HG03064 (cell line): ENCODE results near the gene SRC.

Experiments
- ATAC-seq: cut with Tn5 transposase; IDR thresholded peaks from one replicate; pipeline ENCODE4 v1.9.1; 2021; ENCODE audit warnings: low read depth; ENCODE audit not compliant: unreplicated experiment

The SRC gene

DNA sequence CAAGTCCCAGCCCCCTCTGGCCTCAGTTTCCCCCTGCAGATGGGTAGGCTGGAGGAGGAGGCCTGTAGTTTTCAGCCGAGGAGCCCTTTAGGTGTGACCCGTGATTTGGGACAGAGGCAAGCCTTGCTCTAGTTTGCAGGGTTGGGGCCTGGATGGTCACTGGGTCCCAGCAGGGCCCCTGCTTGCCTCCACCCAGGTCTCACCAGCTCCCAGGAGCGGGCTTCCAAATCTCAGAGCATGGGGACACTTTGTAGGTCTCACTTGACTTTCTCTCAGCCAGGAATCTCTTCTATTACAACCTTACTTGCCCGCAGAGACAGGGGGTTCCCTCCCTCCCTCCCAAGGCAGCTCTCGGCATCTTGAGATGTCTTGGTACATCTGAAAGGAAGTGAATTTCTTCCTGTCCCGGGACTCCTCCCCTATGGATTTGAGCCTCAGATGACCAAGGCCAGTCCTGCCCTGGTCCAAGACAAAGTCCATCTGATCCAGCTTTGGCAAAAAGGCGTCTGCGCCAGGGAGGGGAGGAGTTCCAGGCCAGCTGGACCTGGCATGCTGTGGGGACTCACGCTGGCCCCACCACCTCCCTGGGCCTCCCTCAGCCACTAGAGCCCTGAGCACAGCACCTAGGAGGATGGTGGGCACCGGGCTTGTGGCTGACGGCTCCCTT, 47.4 kb downstream of the SRC start:
- ATAC-seq, result no peak

DNA sequence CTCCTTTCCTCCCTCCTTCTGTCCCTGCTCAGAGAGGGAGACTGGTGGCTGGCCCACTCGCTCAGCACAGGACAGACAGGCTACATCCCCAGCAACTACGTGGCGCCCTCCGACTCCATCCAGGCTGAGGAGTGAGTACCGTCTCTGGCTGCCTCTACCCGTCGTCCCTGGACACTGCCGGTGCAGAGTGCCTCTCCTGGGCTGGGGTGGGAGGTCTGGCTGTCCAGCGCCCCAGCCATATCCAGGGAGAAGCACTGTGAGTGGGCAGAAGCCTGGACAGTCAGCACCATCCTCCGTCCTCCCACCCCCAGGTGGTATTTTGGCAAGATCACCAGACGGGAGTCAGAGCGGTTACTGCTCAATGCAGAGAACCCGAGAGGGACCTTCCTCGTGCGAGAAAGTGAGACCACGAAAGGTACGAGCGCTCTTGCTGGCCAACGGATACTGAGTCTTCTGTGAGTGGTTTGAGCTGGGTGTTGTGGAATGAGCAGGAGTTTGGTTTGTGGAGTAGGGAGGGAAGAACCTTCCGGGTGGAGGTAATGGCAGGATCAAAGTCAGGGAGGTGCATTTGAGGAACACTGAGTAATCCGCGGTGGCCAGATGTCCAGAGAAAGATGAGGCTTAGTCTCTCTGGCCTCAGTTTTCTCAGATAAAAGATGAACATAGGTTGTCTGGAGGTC, 48.1 kb downstream of the SRC start:
- ATAC-seq, result no peak

DNA sequence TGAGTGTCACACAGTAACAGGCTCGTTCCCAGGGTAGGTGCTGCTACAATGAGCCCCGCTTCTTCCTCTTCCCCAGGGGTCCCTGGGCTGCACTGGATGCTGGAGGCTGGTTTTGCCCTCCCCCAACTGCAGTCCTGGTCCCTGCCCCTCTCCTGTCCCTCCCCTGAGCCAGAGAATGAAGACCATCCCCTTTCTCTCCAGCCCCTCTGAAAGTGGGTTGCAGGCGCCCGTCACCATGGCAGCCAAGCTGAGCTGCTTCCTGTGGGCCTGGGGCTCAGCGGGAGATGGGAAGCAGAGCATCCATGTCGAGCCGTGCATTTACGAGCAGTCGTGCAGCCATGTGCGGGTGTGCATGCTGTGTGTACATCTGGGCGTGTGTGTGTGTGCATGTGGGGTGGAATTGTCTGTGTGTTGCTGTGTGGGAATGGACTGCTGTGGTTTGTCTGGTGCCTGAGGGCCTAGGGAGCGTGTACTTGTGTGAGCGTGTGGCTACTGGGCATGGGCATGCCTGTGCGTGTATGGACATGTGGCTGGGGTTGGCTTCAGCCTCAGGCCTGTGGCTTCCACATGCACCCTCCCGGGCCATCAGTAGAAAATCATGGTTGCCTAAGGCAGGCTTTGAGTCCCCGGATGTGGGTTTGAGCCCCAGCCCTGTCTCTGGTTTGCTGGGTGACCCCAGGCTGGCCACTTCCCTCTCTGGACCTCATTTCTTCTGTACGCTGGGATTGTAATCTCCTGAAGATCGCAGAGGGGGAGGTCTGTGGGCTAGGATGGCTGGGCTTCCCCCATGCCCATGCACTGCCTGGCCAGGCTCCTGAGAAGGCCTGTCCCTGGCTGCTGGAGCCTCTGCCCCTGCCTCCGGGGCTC, 48.8 kb downstream of the SRC start:
- no peak for ATAC-seq

DNA sequence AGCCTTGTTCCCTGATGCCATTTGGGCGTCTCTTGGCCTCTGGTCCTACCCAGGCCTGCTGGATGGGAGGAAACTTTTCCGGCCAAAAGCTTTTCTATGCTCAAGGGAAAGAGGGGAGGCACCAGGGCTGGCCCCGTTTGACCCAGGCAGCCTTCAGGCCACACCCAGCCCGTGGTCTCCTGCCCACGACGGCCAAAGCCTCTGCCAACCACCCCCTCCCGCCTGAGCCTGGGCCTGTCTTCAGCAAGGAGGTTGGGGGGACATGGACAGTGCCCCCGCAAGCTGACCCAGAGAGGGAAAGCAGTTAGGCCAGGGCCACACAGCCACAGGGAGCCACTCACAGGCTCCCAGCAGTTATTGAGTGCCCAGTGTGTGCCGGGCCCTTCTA, 49.5 kb downstream of the SRC start:
- ATAC-seq, result no peak

DNA sequence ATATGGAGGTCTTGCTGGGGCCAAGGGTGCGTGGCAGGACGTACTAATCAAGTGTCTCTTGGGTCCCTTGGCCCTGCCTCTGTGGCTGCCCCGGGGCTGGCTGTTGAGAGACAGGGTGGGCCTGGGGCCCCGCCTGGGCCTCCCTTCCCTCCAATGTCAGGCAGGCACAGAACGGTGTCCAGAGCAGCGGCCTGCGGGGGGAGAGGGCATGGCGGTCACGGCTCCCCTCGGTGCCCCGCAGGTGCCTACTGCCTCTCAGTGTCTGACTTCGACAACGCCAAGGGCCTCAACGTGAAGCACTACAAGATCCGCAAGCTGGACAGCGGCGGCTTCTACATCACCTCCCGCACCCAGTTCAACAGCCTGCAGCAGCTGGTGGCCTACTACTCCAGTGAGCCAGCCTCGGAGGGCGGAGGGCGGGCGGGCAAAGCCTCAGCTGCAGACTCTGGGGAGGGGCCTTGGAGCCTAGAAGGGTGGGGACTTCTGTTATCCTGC, 50.0 kb downstream of the SRC start:
- ATAC-seq, result no peak

DNA sequence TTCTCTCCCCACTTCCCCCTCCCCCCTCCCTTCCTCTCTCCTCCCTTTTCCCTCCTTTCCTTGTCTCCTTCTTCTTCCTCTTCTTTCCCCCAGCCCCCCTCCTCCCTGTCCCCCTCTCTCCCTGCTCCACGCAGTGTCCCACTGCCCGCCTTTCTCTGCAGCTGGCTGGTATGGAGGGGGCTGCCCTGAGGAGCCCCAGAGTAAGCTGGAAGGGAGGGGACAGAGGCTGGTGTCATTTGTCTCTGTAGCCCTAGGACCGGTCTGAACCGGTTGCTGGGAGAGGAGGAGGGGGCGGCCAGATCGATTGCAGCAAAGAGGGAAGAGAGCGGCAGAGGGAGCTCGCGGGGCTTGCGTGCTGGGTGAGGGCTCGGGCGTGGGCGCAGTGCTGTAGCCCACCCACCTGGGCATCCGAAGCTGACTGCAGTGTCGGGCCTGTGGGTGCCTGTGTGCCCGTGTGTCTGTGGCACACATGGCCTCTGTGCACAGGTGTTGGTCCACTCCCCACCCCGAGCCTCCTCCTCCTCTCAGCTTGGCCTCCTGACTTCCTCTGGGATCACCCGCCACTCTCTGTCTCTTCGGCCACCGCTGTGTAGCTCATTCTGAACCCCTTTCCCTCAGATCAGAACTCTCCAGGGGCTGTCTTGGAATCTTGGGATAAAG, 50.6 kb downstream of the SRC start:
- no peak for ATAC-seq

DNA sequence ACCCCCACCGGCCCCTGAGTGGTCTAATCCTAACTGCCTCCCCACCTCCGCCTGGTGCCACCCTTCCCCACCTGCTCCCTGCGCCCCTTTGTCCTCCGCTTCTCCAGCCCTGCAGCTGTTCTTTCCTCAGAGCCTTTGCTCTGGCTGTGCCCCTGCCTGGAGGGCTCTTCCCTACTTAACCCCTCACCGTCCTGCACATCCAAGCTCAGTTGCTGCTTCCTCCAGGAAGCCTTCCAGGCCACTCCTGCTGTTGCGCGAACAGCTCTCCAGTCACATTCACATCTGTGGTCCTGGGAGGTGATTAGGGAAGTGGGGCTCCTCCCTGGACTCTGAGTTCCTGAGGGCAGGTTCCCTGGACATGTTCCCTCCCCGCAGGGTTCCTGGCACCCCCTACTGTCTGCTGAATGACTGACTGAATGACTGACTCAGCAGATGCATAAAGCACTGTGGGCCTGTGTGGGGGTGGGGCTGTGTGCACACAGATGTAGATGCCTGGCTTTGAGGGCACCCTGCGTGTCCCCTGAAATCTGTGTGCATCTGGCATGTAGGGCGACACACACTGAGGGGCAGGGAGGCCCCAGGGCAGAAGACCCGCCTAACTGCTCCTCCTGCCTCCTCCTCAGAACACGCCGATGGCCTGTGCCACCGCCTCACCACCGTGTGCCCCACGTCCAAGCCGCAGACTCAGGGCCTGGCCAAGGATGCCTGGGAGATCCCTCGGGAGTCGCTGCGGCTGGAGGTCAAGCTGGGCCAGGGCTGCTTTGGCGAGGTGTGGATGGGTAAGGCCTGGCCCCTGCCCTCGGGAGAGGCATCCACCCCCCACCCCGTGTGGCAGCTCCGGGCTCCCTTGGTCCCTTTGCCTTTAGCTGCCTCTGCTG, 51.4 kb downstream of the SRC start:
- ATAC-seq, result no peak

DNA sequence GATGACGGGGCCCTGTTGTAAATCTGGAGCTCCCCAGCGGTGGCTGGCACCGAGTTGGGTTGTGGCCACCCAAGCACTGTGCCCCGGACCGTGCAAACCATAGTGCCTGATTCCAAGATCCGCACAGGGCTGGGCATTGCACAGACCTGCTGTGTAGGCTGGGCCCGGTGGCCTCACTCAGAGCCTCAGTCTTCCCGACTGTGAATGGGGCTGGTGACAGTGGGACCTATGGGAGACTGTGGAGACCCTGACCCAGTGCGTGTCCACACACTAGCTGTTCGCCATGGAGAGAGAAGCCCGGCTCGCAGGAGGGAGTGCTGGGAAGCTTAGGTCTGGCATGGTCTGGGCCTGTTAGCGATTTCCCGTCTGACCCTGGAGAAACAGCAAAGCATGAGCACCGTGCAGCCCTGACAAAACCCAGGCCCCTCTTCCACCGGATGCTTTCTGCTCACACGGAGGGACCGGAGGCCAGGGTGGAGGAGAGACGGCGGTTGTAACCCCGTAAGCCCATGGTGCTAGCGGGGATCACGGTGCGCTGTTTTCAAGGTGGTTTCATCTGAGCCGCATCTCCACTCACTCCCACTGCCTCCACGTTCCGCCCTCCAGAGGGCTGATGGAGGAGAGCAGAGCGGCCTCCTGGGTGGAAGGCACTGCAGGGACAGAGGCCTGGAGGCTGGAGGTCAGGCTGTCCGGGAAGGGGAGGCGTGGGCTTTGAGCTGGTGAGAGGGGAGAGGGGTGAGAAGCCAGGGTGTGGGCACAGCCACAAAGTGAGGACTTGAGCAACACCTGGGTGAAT, 52.2 kb downstream of the SRC start:
- no peak for ATAC-seq

DNA sequence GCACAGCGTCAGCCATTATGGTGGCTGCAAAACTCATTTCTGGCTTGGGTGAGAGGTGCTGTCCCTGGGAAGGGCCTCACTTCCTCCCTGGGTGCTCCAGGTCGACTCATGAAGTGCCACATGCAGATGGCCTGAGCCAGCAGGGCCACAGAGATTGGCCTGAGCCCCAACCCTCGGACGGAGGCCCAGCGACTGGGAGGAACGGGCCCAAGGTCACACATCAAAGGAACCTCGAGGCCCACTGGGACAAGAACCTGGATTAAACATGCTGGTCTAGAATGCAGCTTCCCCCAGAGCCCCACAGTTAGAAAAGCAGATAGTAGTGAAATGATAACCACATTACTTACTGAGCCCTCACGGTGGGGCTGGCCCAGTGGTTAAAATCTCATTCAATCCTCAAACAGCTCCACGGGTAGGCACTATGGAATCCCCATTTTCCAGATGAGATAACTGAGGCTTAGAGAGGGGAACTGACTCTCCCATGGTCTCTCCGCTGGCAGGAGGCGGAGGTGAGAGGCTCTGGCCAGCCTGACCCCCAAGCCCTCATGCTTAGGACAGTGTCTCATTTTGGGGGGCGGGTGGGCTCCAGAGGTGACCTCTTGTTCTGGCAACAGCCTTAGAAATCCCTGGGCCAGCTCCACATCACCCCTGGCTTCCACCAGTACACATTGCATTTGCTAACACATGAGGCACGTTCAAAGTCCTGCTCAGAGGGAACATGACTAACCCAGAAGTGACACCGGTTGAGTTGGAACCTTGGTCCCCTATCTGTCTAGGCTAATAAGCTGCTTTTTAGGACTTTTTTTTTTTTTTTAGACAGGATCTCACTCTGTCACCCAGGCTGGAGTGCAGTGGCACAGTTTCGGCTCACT, 53.0 kb downstream of the SRC start:
- no peak for ATAC-seq

DNA sequence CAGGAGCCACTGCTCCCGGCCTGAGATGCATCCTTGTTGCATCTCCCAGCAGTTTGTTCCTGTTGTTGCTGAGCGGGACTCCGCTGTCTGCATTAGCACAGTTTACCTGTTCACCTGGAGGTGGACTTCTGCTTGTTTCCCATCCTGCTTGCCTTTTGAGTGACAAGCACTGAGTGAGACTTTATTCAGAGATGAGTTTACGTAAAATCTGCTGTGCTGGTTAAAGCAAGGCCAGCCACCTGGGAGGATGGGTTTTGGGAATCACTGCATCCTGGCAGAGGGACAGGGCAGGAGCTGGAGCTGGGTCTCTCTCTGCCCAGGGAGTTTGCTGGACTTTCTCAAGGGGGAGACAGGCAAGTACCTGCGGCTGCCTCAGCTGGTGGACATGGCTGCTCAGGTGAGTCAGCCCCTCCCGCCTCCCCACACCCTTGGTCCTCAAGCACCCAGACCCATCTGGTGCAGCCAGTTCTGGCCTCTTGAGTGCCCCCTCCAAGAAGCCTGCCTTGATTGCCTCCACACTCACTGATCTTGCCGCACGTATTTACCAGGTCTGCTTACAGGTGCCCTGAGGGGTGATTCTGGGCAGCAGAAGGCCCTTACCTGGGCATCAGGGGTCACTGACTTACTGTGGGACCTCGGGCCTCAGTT, 55.5 kb downstream of the SRC start:
- ATAC-seq, result no peak

DNA sequence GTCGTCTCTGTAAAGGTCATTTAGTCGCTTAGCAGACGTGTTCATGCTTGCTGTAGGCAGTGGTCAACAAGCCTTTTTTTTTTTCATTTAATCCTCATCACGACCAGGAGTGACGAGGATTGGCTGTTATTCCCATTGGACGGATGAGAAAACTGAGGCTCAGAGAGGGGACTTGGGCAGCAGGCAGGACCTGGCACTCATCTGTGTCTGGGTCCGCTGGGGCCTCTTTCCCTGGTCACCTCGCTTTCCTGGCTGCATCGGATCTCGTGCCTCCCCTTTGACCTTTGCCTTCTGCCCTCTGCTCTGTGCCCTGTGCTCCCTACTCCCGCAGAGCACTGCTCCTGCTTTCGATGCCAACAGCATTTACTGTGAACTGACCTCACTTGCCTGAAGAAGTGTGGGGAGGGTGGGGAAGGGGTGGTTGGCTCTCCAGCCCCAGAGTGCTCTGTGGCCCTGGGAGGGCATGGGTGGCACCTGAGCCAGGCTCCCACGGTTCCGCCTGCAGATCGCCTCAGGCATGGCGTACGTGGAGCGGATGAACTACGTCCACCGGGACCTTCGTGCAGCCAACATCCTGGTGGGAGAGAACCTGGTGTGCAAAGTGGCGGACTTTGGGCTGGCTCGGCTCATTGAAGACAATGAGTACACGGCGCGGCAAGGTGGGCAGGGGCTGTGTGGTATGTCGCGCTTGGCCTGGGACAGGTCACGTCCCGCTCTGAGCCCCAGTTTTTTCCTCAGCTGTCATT, 56.2 kb downstream of the SRC start:
- no peak for ATAC-seq

DNA sequence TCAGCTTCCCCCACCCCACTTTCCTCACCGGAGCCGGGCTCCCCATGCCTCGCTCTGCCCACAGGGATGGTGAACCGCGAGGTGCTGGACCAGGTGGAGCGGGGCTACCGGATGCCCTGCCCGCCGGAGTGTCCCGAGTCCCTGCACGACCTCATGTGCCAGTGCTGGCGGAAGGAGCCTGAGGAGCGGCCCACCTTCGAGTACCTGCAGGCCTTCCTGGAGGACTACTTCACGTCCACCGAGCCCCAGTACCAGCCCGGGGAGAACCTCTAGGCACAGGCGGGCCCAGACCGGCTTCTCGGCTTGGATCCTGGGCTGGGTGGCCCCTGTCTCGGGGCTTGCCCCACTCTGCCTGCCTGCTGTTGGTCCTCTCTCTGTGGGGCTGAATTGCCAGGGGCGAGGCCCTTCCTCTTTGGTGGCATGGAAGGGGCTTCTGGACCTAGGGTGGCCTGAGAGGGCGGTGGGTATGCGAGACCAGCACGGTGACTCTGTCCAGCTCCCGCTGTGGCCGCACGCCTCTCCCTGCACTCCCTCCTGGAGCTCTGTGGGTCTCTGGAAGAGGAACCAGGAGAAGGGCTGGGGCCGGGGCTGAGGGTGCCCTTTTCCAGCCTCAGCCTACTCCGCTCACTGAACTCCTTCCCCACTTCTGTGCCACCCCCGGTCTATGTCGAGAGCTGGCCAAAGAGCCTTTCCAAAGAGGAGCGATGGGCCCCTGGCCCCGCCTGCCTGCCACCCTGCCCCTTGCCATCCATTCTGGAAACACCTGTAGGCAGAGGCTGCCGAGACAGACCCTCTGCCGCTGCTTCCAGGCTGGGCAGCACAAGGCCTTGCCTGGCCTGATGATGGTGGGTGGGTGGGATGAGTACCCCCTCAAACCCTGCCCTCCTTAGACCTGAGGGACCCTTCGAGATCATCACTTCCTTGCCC, 57.4 kb downstream of the SRC start:
- no peak for ATAC-seq

DNA sequence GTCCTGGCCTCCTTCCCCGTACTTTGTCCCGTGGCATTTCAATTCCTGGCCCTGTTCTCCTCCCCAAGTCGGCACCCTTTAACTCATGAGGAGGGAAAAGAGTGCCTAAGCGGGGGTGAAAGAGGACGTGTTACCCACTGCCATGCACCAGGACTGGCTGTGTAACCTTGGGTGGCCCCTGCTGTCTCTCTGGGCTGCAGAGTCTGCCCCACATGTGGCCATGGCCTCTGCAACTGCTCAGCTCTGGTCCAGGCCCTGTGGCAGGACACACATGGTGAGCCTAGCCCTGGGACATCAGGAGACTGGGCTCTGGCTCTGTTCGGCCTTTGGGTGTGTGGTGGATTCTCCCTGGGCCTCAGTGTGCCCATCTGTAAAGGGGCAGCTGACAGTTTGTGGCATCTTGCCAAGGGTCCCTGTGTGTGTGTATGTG, 58.5 kb downstream of the SRC start:
- ATAC-seq, result no peak

DNA sequence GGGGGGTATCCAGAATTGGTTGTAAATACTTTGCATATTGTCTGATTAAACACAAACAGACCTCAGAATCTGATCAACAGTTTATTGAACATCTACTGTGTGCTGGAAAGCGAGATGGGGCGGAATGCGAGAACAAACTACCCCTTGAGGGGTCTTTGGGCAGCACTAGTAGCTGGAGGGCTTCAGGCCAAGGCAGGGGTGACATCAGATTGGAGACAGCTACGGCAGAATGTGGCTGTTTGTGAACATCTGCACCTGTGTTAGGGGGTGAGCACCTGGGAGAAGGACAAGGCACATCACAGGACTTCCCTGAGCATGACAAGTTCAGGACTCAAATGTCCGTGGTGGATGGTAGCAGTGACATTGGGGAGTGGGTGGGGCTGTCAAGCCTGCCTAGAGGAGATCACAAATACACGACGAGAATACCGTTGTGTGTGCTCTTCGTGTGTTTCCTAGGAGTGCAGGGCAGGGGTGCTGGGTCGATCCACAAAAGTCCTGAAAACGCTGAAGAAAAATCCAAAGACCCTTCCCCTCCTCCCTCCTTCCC, 59.5 kb downstream of the SRC start:
- no peak for ATAC-seq
